ENCODE data around the gene UCP3. TPM values are rescaled to one million over a fixed set of nuclear protein-coding genes. Genes with fewer than 3 reads are reported as not detected.

Gene UCP3, protein sequence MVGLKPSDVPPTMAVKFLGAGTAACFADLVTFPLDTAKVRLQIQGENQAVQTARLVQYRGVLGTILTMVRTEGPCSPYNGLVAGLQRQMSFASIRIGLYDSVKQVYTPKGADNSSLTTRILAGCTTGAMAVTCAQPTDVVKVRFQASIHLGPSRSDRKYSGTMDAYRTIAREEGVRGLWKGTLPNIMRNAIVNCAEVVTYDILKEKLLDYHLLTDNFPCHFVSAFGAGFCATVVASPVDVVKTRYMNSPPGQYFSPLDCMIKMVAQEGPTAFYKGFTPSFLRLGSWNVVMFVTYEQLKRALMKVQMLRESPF
- 100 to 1,000 TPM in 3 of 4 donors, 10 to 100 TPM in 1; 53.8 to 299 (median 169) TPM for total RNA-seq
- polyA plus RNA-seq, result 100 to 1,000 TPM in 2 of 3 donors, 1 to 10 TPM in 1; 8.9 to 587 (median 330) TPM
- long read RNA-seq, donor 1, transcript UCP3-201 (7 exons, 2,623 nt), result minor isoform, 16 of 70 reads
- long read RNA-seq, donor 1, transcript UCP3-202 (6 exons, 1,406 nt), result major isoform, 33 of 70 reads
- long read RNA-seq, donor 1, partial matches to known transcripts, result 12 of 70 reads
- long read RNA-seq, donor 1, other reads (novel, unspliced or antisense), result 9 of 70 reads
- long read RNA-seq, donor 2, transcript UCP3-202 (6 exons, 1,406 nt), result major isoform, 181 of 256 reads
- long read RNA-seq, donor 2, transcript UCP3-201 (7 exons, 2,623 nt), result minor isoform, 24 of 256 reads
- long read RNA-seq, donor 2, partial matches to known transcripts, result 36 of 256 reads
- long read RNA-seq, donor 2, other reads (novel, unspliced or antisense), result 15 of 256 reads

DNA sequence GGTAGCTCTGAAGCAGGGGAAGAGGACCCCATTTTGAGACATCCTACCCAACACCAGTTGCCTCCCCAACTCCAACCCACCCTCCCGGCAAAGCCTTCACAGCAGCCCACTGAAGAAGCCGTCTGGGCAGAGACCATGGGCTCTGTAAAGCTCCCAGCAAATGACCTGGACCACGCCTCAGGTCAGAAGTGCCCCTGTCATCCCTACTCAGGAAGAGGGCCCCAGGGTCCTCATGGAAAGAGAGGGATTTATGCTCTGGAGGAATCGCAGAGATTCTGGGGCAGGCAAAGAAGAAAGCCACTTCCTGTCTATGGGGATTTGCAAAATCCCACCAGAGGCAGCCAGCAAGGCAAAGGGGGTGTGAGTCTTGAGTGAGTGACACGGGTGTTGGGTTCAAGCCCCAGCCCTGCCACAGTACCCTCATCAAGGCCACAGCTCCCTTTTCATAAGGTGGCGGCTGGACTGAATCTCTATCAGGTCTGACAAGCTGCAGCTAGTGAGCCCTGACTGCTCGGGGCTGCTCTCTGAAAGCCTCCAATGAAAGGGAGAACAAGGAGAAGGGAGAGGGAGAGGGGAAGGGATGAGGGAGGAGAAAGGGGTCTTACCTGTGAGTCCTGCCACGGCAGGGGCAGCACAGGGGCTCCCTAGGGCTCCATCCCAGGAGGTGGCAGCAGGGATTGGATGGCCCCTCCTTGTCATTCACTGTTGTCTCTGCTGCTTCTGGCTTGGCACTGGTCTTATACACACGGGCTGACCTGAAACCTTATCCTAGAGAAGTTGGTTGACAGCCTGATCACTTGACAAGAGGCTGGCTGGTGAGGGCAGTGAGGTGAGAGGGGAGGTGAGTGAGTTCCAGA, at the start of gene UCP3:
Gene UCP3 (minus strand): TSS at position 713 of the 857 bp plus-strand sequence. CDS start 2,043 bp downstream, outside the sequence.
- Histone ChIP-seq H3K4me3 (peak within 1 kb of the TSS; percentile 75), H3K4me1 (peaks cover 48% of the 10 kb centered on the region), H3K27me3 (ENCODE audit: insufficient read depth in 3 of 3, low read length in 2 of 3) (no peaks in the 10 kb centered on the region), H3K9me3 (no peaks in the 10 kb centered on the region), H3K27ac (peak within 1 kb of the TSS; percentile 98), H3K36me3 (ENCODE audit: insufficient read depth in 1 of 2, low read depth in 1 of 2) (peaks cover 0 to 33% of the 10 kb centered on the region in 2 donors)
- WGBS, 3 donors, result 29 to 40% (median 34%) methylated on average over 9 of the region's 9 CpGs
- TF ChIP-seq, protein P1, sequence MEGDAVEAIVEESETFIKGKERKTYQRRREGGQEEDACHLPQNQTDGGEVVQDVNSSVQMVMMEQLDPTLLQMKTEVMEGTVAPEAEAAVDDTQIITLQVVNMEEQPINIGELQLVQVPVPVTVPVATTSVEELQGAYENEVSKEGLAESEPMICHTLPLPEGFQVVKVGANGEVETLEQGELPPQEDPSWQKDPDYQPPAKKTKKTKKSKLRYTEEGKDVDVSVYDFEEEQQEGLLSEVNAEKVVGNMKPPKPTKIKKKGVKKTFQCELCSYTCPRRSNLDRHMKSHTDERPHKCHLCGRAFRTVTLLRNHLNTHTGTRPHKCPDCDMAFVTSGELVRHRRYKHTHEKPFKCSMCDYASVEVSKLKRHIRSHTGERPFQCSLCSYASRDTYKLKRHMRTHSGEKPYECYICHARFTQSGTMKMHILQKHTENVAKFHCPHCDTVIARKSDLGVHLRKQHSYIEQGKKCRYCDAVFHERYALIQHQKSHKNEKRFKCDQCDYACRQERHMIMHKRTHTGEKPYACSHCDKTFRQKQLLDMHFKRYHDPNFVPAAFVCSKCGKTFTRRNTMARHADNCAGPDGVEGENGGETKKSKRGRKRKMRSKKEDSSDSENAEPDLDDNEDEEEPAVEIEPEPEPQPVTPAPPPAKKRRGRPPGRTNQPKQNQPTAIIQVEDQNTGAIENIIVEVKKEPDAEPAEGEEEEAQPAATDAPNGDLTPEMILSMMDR (IDR thresholded peaks at IDR 0.05), result no peak
- intact Hi-C loops (cut with DNase I), result loop anchor here in 1 of 2 donors (1.0 kb wide), 1 partner anchor 25 kb away; no protein-coding TSS in a partner anchor
- ATAC-seq (peak; percentile 81 to 88 (median 86)), DNase-seq (peak in 1 of 2 donors; percentile 78)

DNA sequence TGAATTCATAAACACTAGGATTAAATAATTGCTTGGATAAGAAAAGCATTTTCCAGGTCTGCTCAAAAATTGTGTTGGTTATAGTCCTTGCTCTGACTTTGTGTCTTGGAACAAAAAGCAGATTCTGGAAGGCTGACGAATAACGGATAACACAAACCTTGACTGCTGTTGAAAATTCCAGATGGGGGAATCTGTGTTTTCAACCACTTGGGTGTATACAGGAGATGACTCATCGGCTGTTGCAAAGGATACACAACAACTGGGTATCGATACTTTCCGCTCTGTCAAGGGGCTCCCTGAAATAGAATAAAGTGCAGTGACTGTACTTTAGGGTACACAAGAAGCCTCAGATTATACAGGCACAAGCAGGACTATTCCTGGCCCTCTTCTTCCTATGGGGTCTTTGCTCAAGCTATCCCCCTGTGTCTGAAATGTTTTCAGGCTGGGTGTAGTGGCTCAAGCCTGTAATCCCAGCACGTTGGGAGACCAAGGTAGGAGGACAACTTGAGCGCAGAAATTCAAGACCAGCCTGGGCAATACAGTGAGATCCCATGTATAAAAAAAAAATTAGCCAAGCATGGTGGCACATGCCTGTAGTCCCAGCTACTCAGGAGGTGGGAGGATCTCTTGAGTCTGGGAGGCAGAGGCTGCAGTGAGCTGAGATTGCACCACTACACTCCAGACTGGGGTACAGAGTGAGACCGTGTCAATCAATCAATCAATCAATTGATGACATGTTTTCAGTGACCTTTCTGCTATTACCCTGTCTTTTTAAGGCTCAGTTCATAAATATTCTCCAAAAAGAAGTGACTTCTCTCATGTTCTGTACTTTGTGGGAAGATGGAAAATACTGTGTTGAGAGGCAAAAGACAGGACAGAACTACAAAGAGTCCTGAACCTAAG, 48.6 kb upstream of the UCP3 start:
- no peaks in the 10 kb centered on the region for H3K27me3 ChIP-seq (ENCODE audit: insufficient read depth in 3 of 3, low read length in 2 of 3)
- H3K9me3 ChIP-seq, result no peaks in the 10 kb centered on the region
- no peak for DNase-seq
- peaks cover 18% of the 10 kb centered on the region for H3K4me1 ChIP-seq
- 84 to 85% (median 85%) methylated on average over 8 of the region's 8 CpGs for WGBS, 3 donors
- TF ChIP-seq, protein P1 (IDR thresholded peaks at IDR 0.05), result no peak
- ATAC-seq, result no peak
- no peak overlapping the region for H3K4me3 ChIP-seq
- H3K36me3 ChIP-seq (ENCODE audit: insufficient read depth in 1 of 2, low read depth in 1 of 2), result peaks cover 0 to 4% of the 10 kb centered on the region in 2 donors
- no peak overlapping the region for H3K27ac ChIP-seq
- intact Hi-C loops (cut with DNase I), result no loop called here

DNA sequence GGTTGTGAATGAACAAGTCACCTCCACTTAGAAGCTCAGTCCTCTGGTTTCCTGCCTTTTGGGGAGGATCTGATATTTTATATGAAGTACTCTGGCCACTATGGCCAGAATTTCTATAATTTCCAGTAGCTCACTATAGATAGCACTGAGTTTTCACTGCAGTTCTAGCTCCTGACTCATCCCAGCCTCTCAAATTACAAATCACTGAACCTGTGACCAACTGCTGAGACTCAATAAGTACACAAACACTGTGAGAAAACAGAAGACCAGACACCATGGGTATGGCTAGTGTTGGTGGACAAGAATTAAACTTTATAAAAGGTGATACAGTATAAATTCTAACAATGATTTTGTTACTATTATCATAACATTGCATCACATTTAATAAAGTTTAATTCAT, 47.1 kb upstream of the UCP3 start:
- ATAC-seq (peak; percentile 86 to 97 (median 92)), DNase-seq (no peak)
- Histone ChIP-seq H3K27me3 (ENCODE audit: insufficient read depth in 3 of 3, low read length in 2 of 3) (no peaks in the 10 kb centered on the region), H3K4me1 (peaks cover 18% of the 10 kb centered on the region), H3K36me3 (ENCODE audit: insufficient read depth in 1 of 2, low read depth in 1 of 2) (peaks cover 0 to 4% of the 10 kb centered on the region in 2 donors), H3K4me3 (peak overlapping the region; percentile 5), H3K9me3 (no peaks in the 10 kb centered on the region), H3K27ac (peak overlapping the region; percentile 73)
- TF ChIP-seq, protein P1 (IDR thresholded peaks at IDR 0.05), result no peak
- intact Hi-C loops (cut with DNase I), result no loop called here

DNA sequence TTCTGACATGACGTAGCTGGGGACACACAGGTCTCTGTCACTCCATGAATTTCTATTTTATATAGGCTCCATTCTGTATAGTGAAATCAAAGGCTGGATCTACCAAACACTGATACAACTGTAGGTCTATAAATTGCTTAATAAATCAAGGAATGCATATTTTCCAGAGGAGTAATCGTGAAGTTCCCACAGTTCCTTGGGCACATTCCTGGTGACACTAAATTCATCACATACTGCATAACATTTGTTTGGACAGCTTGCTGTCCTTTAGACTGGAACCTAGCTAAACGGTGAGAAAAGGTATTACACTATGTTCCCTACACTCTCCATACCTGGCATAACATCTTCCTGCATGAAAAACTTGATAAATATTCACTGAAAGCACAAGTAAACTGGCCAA, 41.6 kb upstream of the UCP3 start:
- Histone ChIP-seq H3K9me3 (no peaks in the 10 kb centered on the region), H3K4me3 (no peak overlapping the region), H3K36me3 (ENCODE audit: insufficient read depth in 1 of 2, low read depth in 1 of 2) (peaks cover 0 to 38% of the 10 kb centered on the region in 2 donors), H3K27me3 (ENCODE audit: insufficient read depth in 3 of 3, low read length in 2 of 3) (no peaks in the 10 kb centered on the region), H3K27ac (no peak overlapping the region), H3K4me1 (peaks cover 15% of the 10 kb centered on the region)
- intact Hi-C loops (cut with DNase I), result no loop called here
- DNase-seq (no peak), ATAC-seq (no peak)
- WGBS, 3 donors, result 77 to 92% (median 82%) methylated on average over 3 of the region's 3 CpGs
- TF ChIP-seq, protein P1 (IDR thresholded peaks at IDR 0.05), result no peak
